HK-2 (cell line): ENCODE data around the gene DYNC1H1.
"Not testable (repeated sequence)": the region's sequence is repeated elsewhere in the genome, so short reads cannot be mapped to it uniquely, and the experiment has no call there.

Experiments
- DNase-seq: peaks from one replicate; pipeline ENCODE4 v3.0.0-alpha.2; 2018; ENCODE audit not compliant: unreplicated experiment

DYNC1H1 gene

GRCh38 chr14:101963656-101964296 is 597 bp upstream of the DYNC1H1 start:
- no peak for DNase-seq

- DNase-seq = peak; percentile 57
Measured at GRCh38 chr14:101965181-101965544, 790 bp downstream of the DYNC1H1 start.

GRCh38 chr14:101965770-101966722 is 1.7 kb downstream of the DYNC1H1 start:
- DNase-seq = no peak

- DNase-seq = no peak
Measured at GRCh38 chr14:101966742-101967141, 2.4 kb downstream of the DYNC1H1 start.

GRCh38 chr14:101968186-101968585 is 3.8 kb downstream of the DYNC1H1 start:
- DNase-seq = no peak

GRCh38 chr14:101969481-101969880 is 5.1 kb downstream of the DYNC1H1 start:
- no peak for DNase-seq

GRCh38 chr14:101970830-101971400 is 6.5 kb downstream of the DYNC1H1 start:
- no peak for DNase-seq

GRCh38 chr14:101971458-101971857 is 7.1 kb downstream of the DYNC1H1 start:
- not testable (repeated sequence) for DNase-seq

- DNase-seq = peak; percentile 79
Measured at GRCh38 chr14:101972126-101972866, 7.9 kb downstream of the DYNC1H1 start.

GRCh38 chr14:101973356-101973755 is 9.0 kb downstream of the DYNC1H1 start:
- no peak for DNase-seq

GRCh38 chr14:101975231-101975630 is 10.9 kb downstream of the DYNC1H1 start:
- DNase-seq = no peak

- no peak for DNase-seq
Measured at GRCh38 chr14:101977311-101978071, 13.1 kb downstream of the DYNC1H1 start.

- no peak for DNase-seq
Measured at GRCh38 chr14:101979666-101980065, 15.3 kb downstream of the DYNC1H1 start.

GRCh38 chr14:101980251-101980650 is 15.9 kb downstream of the DYNC1H1 start:
- no peak for DNase-seq

- peak; percentile 67 for DNase-seq
Measured at GRCh38 chr14:101980700-101981099, 16.3 kb downstream of the DYNC1H1 start.

- no peak for DNase-seq
Measured at GRCh38 chr14:101982621-101983020, 18.2 kb downstream of the DYNC1H1 start.

- not testable (repeated sequence) for DNase-seq
Measured at GRCh38 chr14:101984831-101985230, 20.5 kb downstream of the DYNC1H1 start.

GRCh38 chr14:101985957-101986356 is 21.6 kb downstream of the DYNC1H1 start:
- DNase-seq = no peak

GRCh38 chr14:101986953-101987352 is 22.6 kb downstream of the DYNC1H1 start:
- no peak for DNase-seq

GRCh38 chr14:101988377-101988776 is 24.0 kb downstream of the DYNC1H1 start:
- DNase-seq = no peak

GRCh38 chr14:101991352-101991751 is 27.0 kb downstream of the DYNC1H1 start:
- no peak for DNase-seq
